H1 (cell line): ENCODE measurements around the gene UBL4A.

Source experiments
- CTCF ChIP-seq, 3 experiments: IDR thresholded peaks; 1 replicate in 2 of 3; 2 replicates in 1 of 3; pipeline versions ENCODE4 v1.5.1 to v1.6.1; 2011; ENCODE audit warnings: low read length in 3 of 3, mild to moderate bottlenecking in 3 of 3, inconsistent platforms in 2 of 3, low read depth in 1 of 3, moderate library complexity in 1 of 3; ENCODE audit not compliant: insufficient read depth in 1 of 3; ENCODE audit errors: control extremely low read depth in 1 of 3
- EGR1 ChIP-seq: IDR thresholded peaks from 2 replicates; pipeline ENCODE4 v1.6.1; 2011; ENCODE audit warnings: low read depth, low read length, borderline replicate concordance
- EZH2 ChIP-seq: fragments of 200-600 bp; sonication (generic); IDR thresholded peaks from 2 replicates; pipeline ENCODE4 v1.7.1; 2012; ENCODE audit warnings: low read depth, mild to moderate bottlenecking, moderate library complexity, low read length, inconsistent platforms; ENCODE audit not compliant: severe bottlenecking
- JUN ChIP-seq: IDR thresholded peaks from 2 replicates; pipeline ENCODE4 v1.6.1; 2011; ENCODE audit warnings: low read depth, mild to moderate bottlenecking, improper control_type of control experiment, low read length
- RNF2 ChIP-seq: fragments of 200-900, 300-1000 bp; sonication (generic); IDR thresholded peaks from 2 replicates; pipeline ENCODE4 v1.7.1; 2016; ENCODE audit warnings: borderline replicate concordance, low read depth, mild to moderate bottlenecking, antibody characterized with exemption, low read length; ENCODE audit not compliant: poor library complexity, severe bottlenecking; ENCODE audit errors: missing control alignments

GRCh38 chrX:154507673-154508383 is 21.4 kb upstream of the UBL4A start:
- no peak for TF ChIP-seq CTCF (IDR thresholded peaks at IDR 0.05; ENCODE audit: control extremely low read depth in 1 of 3, insufficient read depth in 1 of 3, low read depth in 1 of 3, low read length in 3 of 3)
- no peak for TF ChIP-seq EGR1
- TF ChIP-seq JUN, result no peak
- TF ChIP-seq RNF2, result no peak
- TF ChIP-seq EZH2, result no peak
